GM23338 (cell line): Measurements from ENCODE around the gene DOCK4. TPM values are rescaled to one million over a fixed set of nuclear protein-coding genes. Genes with fewer than 3 reads are reported as not detected.

Experiments
- ATAC-seq: fragments of 200-7000 bp; cut with Tn5 transposase; 3 replicates; pipeline ENCODE4 v1.9.1; 2020
- DNase-seq: peaks from one replicate; pipeline ENCODE4 v3.0.0-alpha.2; 2015; ENCODE audit warnings: low spot score
- H2AFZ ChIP-seq: fragments of 200-600 bp; sonication (generic); 2 replicates; pipeline ENCODE4 v1.8.0; 2016; ENCODE audit warnings: antibody characterized with exemption, mild to moderate bottlenecking, moderate library complexity
- H3F3A ChIP-seq: fragments of 200-600 bp; sonication (generic); replicated peaks from 2 replicates; pipeline ENCODE4 v1.8.0; 2017; ENCODE audit warnings: antibody characterized with exemption, mixed run types, low read depth
- H3K27ac ChIP-seq: fragments of 200-600 bp; sonication (generic); 2 replicates; pipeline ENCODE4 v1.6.1; 2016; ENCODE audit warnings: low read depth
- H3K27me3 ChIP-seq: fragments of 200-600 bp; sonication (generic); 2 replicates; pipeline ENCODE4 v1.8.0; 2016; ENCODE audit warnings: mild to moderate bottlenecking, mixed run types, moderate library complexity; ENCODE audit not compliant: insufficient read depth
- H3K36me3 ChIP-seq: fragments of 200-600 bp; sonication (generic); 2 replicates; pipeline ENCODE4 v1.8.0; 2016; ENCODE audit warnings: mild to moderate bottlenecking; ENCODE audit not compliant: insufficient read depth
- H3K4me1 ChIP-seq: fragments of 200-600 bp; sonication (generic); 2 replicates; pipeline ENCODE4 v1.8.0; 2016; ENCODE audit warnings: mild to moderate bottlenecking, moderate library complexity; ENCODE audit not compliant: insufficient read depth
- H3K4me2 ChIP-seq: fragments of 200-600 bp; sonication (generic); 2 replicates; pipeline ENCODE4 v1.7.1; 2017; ENCODE audit warnings: mixed run types
- H3K4me3 ChIP-seq: fragments of 200-600 bp; sonication (generic); 2 replicates; pipeline ENCODE4 v1.6.1; 2016; ENCODE audit warnings: mixed run types
- H3K79me2 ChIP-seq: fragments of 200-600 bp; sonication (generic); replicated peaks from 2 replicates; pipeline ENCODE4 v1.8.0; 2017; ENCODE audit warnings: mild to moderate bottlenecking; ENCODE audit not compliant: insufficient read depth
- H3K9me2 ChIP-seq: fragments of 200-600 bp; sonication (generic); 2 replicates; pipeline ENCODE4 v1.8.0; 2017; ENCODE audit not compliant: insufficient read depth
- H4K20me1 ChIP-seq: fragments of 200-600 bp; sonication (generic); replicated peaks from 2 replicates; pipeline ENCODE4 v1.8.0; 2017; ENCODE audit warnings: mild to moderate bottlenecking; ENCODE audit not compliant: insufficient read depth
- H3K27ac Mint-ChIP-seq: 2 replicates; pipeline ENCODE4 v1.8.0; 2020; ENCODE audit warnings: inconsistent platforms, mild to moderate bottlenecking, moderate library complexity, mixed read lengths
- H3K27me3 Mint-ChIP-seq: 3 replicates; pipeline ENCODE4 v1.8.0; 2022; ENCODE audit warnings: low read depth, mild to moderate bottlenecking, moderate library complexity, mixed read lengths, inconsistent platforms; ENCODE audit not compliant: insufficient read depth, poor library complexity
- H3K36me3 Mint-ChIP-seq: 3 replicates; pipeline ENCODE4 v1.8.0; 2021; ENCODE audit warnings: low read depth, mild to moderate bottlenecking, inconsistent platforms, moderate library complexity, mixed read lengths
- H3K4me1 Mint-ChIP-seq: 3 replicates; pipeline ENCODE4 v1.8.0; 2020; ENCODE audit warnings: mild to moderate bottlenecking, inconsistent platforms, mixed read lengths
- H3K4me3 Mint-ChIP-seq: 3 replicates; pipeline ENCODE4 v1.8.0; 2021; ENCODE audit warnings: moderate library complexity, mild to moderate bottlenecking, inconsistent platforms, mixed read lengths
- H3K9me3 Mint-ChIP-seq: 3 replicates; pipeline ENCODE4 v1.8.0; 2020; ENCODE audit warnings: moderate library complexity, mild to moderate bottlenecking, inconsistent platforms, mixed read lengths
- CREB1 ChIP-seq: fragments of 250-450 bp; sonication (Bioruptor Pico); IDR thresholded peaks from 2 replicates; pipeline ENCODE4 v1.5.0; 2020; ENCODE audit warnings: low read depth, mild to moderate bottlenecking, moderate library complexity
- EZH2 ChIP-seq: fragments of 200-600 bp; sonication (generic); IDR thresholded peaks from one replicate; pipeline ENCODE4 v1.8.0; 2017; ENCODE audit warnings: antibody characterized with exemption, mild to moderate bottlenecking, low read depth; ENCODE audit not compliant: unreplicated experiment
- EZH2phosphoT487 ChIP-seq: fragments of 200-600 bp; sonication (generic); IDR thresholded peaks from one replicate; pipeline ENCODE4 v1.8.1; 2018; ENCODE audit warnings: antibody characterized with exemption; ENCODE audit not compliant: unreplicated experiment
- STAT1 ChIP-seq: IDR thresholded peaks from one replicate; pipeline ENCODE4 v1.6.1; 2016; ENCODE audit warnings: antibody characterized with exemption; ENCODE audit not compliant: unreplicated experiment
- ZNF331 ChIP-seq: fragments of 250-450 bp; sonication (Bioruptor Pico); IDR thresholded peaks from 2 replicates; pipeline ENCODE4 v1.5.0; 2020; ENCODE audit warnings: low read depth, mild to moderate bottlenecking, moderate library complexity
- polyA plus RNA-seq: library from polyadenylated mRNA; unstranded; fragments of >200 nt; fragmentation: Nextera tagmentation; extraction: Ambion mirVana; gene quantifications from 2 replicates; pipeline ENCODE4 v1.2.1, GENCODE V29; 2016
- total RNA-seq: library from RNA; depleted of rRNA; stranded (reverse); fragments of >200 nt; shearing (Covaris generic); gene quantifications from 2 replicates; pipeline ENCODE4 v1.2.3, GENCODE V29; 2014
- TF ChIP-seq, protein P1 (sequence below), 2 experiments: fragments of 200-600 bp in 1 of 2; sonication (generic) in 1 of 2; conservative IDR thresholded peaks; 2 replicates each; pipeline versions ENCODE4 v1.5.1 to v1.6.1; 2016 to 2017; ENCODE audit warnings: antibody characterized with exemption in 2 of 2, low read depth in 2 of 2, mild to moderate bottlenecking in 2 of 2, moderate library complexity in 1 of 2
- TF ChIP-seq, protein P2 (sequence below): IDR thresholded peaks from 2 replicates; pipeline ENCODE4 v1.6.1; 2016; ENCODE audit warnings: antibody characterized with exemption
- TF ChIP-seq, protein P3 (sequence below): fragments of 250-450 bp; sonication (Bioruptor Pico); IDR thresholded peaks from 2 replicates; pipeline ENCODE4 v1.5.0; 2020; ENCODE audit warnings: mild to moderate bottlenecking, moderate library complexity

The DOCK4 gene
- total and polyA plus RNA-seq, 2 experiments from 2014 or later, result 6.3 to 33.8 TPM

DNA sequence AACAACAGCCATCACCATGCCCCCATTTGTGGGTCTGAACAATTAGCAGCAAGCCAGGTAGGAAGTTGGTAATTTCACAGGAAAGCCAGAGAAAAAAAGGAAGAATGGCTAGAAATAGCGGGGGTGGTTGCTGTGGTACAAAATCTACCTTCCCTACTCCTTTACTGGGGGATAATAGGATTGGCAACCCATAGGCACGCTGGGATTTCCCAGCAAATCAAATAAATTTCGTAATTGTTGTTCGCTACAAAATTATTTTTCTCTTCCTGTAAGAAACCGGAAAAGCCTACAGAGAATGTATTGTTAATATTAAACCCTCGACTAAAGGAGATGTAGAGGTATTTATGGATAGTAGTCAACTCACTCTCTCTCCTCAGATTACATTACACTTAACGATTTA, 123.9 kb downstream of the DOCK4 start:
- peaks cover 11% of the 10 kb centered on the region; the same call in 1 of the 2 replicates for H3K79me2 ChIP-seq

More for the DNA sequence above, 123.9 kb downstream of the DOCK4 start:
- Histone ChIP-seq H3K27me3 (no peaks in the 10 kb centered on the region), H3K27ac (no peak overlapping the region), H4K20me1 (no peaks in the 10 kb centered on the region), H3K4me1 (peaks cover 20% of the 10 kb centered on the region), H2AFZ (no peak overlapping the region), H3F3A (no peaks in the 10 kb centered on the region), H3K4me2 (no peak overlapping the region), H3K9me2 (no peaks in the 10 kb centered on the region), H3K4me3 (no peak overlapping the region), H3K36me3 (no peaks in the 10 kb centered on the region)
- ATAC-seq (no peak), DNase-seq (no peak)
- Mint-ChIP-seq H3K36me3 (no peaks in the 10 kb centered on the region), H3K4me1 (peaks cover 39% of the 10 kb centered on the region), H3K27ac (no peak overlapping the region), H3K27me3 (no peaks in the 10 kb centered on the region), H3K9me3 (no peaks in the 10 kb centered on the region), H3K4me3 (no peak overlapping the region)
- TF ChIP-seq EZH2phosphoT487, result no peak
- no peak for TF ChIP-seq CREB1
- TF ChIP-seq, protein P1, sequence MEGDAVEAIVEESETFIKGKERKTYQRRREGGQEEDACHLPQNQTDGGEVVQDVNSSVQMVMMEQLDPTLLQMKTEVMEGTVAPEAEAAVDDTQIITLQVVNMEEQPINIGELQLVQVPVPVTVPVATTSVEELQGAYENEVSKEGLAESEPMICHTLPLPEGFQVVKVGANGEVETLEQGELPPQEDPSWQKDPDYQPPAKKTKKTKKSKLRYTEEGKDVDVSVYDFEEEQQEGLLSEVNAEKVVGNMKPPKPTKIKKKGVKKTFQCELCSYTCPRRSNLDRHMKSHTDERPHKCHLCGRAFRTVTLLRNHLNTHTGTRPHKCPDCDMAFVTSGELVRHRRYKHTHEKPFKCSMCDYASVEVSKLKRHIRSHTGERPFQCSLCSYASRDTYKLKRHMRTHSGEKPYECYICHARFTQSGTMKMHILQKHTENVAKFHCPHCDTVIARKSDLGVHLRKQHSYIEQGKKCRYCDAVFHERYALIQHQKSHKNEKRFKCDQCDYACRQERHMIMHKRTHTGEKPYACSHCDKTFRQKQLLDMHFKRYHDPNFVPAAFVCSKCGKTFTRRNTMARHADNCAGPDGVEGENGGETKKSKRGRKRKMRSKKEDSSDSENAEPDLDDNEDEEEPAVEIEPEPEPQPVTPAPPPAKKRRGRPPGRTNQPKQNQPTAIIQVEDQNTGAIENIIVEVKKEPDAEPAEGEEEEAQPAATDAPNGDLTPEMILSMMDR (conservative IDR thresholded peaks at IDR 0.05; ENCODE audit: low read depth in 2 of 2), result no peak
- TF ChIP-seq STAT1, result no peak
- TF ChIP-seq, protein P2, sequence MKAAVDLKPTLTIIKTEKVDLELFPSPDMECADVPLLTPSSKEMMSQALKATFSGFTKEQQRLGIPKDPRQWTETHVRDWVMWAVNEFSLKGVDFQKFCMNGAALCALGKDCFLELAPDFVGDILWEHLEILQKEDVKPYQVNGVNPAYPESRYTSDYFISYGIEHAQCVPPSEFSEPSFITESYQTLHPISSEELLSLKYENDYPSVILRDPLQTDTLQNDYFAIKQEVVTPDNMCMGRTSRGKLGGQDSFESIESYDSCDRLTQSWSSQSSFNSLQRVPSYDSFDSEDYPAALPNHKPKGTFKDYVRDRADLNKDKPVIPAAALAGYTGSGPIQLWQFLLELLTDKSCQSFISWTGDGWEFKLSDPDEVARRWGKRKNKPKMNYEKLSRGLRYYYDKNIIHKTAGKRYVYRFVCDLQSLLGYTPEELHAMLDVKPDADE, result no peak
- TF ChIP-seq, protein P3, sequence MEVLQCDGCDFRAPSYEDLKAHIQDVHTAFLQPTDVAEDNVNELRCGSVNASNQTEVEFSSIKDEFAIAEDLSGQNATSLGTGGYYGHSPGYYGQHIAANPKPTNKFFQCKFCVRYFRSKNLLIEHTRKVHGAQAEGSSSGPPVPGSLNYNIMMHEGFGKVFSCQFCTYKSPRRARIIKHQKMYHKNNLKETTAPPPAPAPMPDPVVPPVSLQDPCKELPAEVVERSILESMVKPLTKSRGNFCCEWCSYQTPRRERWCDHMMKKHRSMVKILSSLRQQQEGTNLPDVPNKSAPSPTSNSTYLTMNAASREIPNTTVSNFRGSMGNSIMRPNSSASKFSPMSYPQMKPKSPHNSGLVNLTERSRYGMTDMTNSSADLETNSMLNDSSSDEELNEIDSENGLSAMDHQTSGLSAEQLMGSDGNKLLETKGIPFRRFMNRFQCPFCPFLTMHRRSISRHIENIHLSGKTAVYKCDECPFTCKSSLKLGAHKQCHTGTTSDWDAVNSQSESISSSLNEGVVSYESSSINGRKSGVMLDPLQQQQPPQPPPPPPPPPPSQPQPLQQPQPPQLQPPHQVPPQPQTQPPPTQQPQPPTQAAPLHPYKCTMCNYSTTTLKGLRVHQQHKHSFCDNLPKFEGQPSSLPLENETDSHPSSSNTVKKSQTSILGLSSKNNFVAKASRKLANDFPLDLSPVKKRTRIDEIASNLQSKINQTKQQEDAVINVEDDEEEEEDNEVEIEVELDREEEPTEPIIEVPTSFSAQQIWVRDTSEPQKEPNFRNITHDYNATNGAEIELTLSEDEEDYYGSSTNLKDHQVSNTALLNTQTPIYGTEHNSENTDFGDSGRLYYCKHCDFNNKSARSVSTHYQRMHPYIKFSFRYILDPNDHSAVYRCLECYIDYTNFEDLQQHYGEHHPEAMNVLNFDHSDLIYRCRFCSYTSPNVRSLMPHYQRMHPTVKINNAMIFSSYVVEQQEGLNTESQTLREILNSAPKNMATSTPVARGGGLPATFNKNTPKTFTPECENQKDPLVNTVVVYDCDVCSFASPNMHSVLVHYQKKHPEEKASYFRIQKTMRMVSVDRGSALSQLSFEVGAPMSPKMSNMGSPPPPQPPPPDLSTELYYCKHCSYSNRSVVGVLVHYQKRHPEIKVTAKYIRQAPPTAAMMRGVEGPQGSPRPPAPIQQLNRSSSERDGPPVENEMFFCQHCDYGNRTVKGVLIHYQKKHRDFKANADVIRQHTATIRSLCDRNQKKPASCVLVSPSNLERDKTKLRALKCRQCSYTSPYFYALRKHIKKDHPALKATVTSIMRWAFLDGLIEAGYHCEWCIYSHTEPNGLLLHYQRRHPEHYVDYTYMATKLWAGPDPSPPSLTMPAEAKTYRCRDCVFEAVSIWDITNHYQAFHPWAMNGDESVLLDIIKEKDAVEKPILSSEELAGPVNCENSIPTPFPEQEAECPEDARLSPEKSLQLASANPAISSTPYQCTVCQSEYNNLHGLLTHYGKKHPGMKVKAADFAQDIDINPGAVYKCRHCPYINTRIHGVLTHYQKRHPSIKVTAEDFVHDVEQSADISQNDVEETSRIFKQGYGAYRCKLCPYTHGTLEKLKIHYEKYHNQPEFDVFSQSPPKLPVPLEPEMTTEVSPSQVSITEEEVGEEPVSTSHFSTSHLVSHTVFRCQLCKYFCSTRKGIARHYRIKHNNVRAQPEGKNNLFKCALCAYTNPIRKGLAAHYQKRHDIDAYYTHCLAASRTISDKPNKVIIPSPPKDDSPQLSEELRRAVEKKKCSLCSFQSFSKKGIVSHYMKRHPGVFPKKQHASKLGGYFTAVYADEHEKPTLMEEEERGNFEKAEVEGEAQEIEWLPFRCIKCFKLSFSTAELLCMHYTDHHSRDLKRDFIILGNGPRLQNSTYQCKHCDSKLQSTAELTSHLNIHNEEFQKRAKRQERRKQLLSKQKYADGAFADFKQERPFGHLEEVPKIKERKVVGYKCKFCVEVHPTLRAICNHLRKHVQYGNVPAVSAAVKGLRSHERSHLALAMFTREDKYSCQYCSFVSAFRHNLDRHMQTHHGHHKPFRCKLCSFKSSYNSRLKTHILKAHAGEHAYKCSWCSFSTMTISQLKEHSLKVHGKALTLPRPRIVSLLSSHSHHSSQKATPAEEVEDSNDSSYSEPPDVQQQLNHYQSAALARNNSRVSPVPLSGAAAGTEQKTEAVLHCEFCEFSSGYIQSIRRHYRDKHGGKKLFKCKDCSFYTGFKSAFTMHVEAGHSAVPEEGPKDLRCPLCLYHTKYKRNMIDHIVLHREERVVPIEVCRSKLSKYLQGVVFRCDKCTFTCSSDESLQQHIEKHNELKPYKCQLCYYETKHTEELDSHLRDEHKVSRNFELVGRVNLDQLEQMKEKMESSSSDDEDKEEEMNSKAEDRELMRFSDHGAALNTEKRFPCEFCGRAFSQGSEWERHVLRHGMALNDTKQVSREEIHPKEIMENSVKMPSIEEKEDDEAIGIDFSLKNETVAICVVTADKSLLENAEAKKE (CRISPR knock-in tag), result no peak
- TF ChIP-seq ZNF331, result no peak
- no peak for TF ChIP-seq EZH2
